ENCODE measurements around the gene UBA52. TPM values are rescaled to one million over a fixed set of nuclear protein-coding genes. Genes with fewer than 3 reads are reported as not detected.
A peak's percentile ranks its signal among the peaks of the same experiment; 100 is the strongest.

UBA52 gene
- total RNA-seq, 6 donors from 2014 or later, result 127 to 988 (median 458) TPM

GRCh38 chr19:18577365-18577914, 5.8 kb downstream of the UBA52 start:
- H3K4me1 ChIP-seq, result peaks cover 12 to 14% (median 12%) of the 10 kb centered on the region in 4 donors
- TF ChIP-seq EP300 (IDR thresholded peaks at IDR 0.05) (no peak), POLR2AphosphoS5 (IDR thresholded peaks at IDR 0.05) (no peak), CTCF (IDR thresholded peaks at IDR 0.05) (no peak), POLR2A (IDR thresholded peaks at IDR 0.05) (no peak)
- WGBS, 2 donors, result 86 to 90% methylated on average over 21 of the region's 21 CpGs
- DNase-seq (no peak), ATAC-seq (ENCODE audit: low FRiP score in 2 of 2) (no peak)
- no peaks in the 10 kb centered on the region for H3K9me3 ChIP-seq
- H3K27me3 ChIP-seq, result no peaks in the 10 kb centered on the region
- H3K4me3 ChIP-seq, result no peak overlapping the region
- H3K36me3 ChIP-seq, result peaks cover 11 to 56% (median 36%) of the 10 kb centered on the region in 4 donors
- H3K27ac ChIP-seq, result no peak overlapping the region

GRCh38 chr19:18580311-18580710, 8.7 kb downstream of the UBA52 start:
- H3K9me3 ChIP-seq, result no peaks in the 10 kb centered on the region
- no peak overlapping the region for H3K27ac ChIP-seq
- no peak for TF ChIP-seq POLR2AphosphoS5 (IDR thresholded peaks at IDR 0.05)
- TF ChIP-seq CTCF (IDR thresholded peaks at IDR 0.05), result no peak
- no peak for TF ChIP-seq POLR2A (IDR thresholded peaks at IDR 0.05)
- no peak for TF ChIP-seq EP300 (IDR thresholded peaks at IDR 0.05)
- WGBS, 2 donors, result 67 to 80% methylated on average over 7 of the region's 7 CpGs
- H3K4me3 ChIP-seq, result no peak overlapping the region
- ATAC-seq (ENCODE audit: low FRiP score in 2 of 2) (no peak), DNase-seq (no peak)
- H3K27me3 ChIP-seq, result no peaks in the 10 kb centered on the region
- H3K4me1 ChIP-seq, result no peaks in the 10 kb centered on the region
- peaks cover under 1 to 32% (median 17%) of the 10 kb centered on the region in 4 donors for H3K36me3 ChIP-seq

GRCh38 chr19:18586306-18586705, 14.6 kb downstream of the UBA52 start:
- ATAC-seq (ENCODE audit: low FRiP score in 2 of 2) (no peak), DNase-seq (no peak)
- no peak overlapping the region for H3K27ac ChIP-seq
- TF ChIP-seq EP300 (IDR thresholded peaks at IDR 0.05), result no peak
- no peak for TF ChIP-seq CTCF (IDR thresholded peaks at IDR 0.05)
- TF ChIP-seq POLR2AphosphoS5 (IDR thresholded peaks at IDR 0.05), result no peak
- TF ChIP-seq POLR2A (IDR thresholded peaks at IDR 0.05), result no peak
- no peaks in the 10 kb centered on the region for H3K27me3 ChIP-seq
- peaks cover 0 to 10% (median 7%) of the 10 kb centered on the region in 4 donors for H3K36me3 ChIP-seq
- no peak overlapping the region for H3K4me3 ChIP-seq
- 52 to 60% methylated on average over 2 of the region's 2 CpGs for WGBS, 2 donors
- peaks cover 19 to 29% (median 22%) of the 10 kb centered on the region in 4 donors for H3K4me1 ChIP-seq
- no peaks in the 10 kb centered on the region for H3K9me3 ChIP-seq

- Histone ChIP-seq H3K9me3 (no peaks in the 10 kb centered on the region), H3K4me1 (peaks cover 19 to 29% (median 22%) of the 10 kb centered on the region in 4 donors), H3K36me3 (peaks cover 0 to 15% (median 9%) of the 10 kb centered on the region in 4 donors), H3K27me3 (no peaks in the 10 kb centered on the region), H3K4me3 (no peak overlapping the region), H3K27ac (peak overlapping the region in 3 of 4 donors; percentile 82 to 88 (median 87))
- TF ChIP-seq EP300 (IDR thresholded peaks at IDR 0.05) (no peak), CTCF (IDR thresholded peaks at IDR 0.05) (no peak), POLR2A (IDR thresholded peaks at IDR 0.05) (no peak), POLR2AphosphoS5 (IDR thresholded peaks at IDR 0.05) (no peak)
- no peak for ATAC-seq (ENCODE audit: low FRiP score in 2 of 2)
- WGBS, 2 donors, result 88 to 92% methylated on average over 12 of the region's 12 CpGs
- no peak for DNase-seq
Observed at GRCh38 chr19:18587561-18587960, 15.9 kb downstream of the UBA52 start.
